ENCODE results near the gene CMTM8.

CMTM8 gene

DNA sequence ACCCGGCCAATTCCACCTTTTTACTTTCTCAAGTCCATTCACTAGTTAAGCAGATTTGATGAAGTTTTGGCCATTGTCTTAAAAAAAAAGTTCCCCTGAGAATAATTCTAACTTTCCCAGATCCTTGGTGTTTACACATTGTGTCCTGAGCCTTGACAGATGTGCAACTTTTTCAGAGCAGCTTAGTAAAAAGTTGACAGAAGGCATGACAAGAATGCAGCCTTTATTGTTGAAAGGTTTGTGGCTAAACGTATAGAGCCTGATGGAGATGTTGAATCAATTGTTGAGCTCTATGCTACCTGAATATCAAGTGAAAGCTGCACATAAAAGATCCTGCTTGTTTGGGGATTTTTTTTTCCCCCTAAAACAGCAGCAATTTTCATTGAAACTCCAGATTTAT lies 77.8 kb downstream of the CMTM8 start:
- TF ChIP-seq, protein P1, sequence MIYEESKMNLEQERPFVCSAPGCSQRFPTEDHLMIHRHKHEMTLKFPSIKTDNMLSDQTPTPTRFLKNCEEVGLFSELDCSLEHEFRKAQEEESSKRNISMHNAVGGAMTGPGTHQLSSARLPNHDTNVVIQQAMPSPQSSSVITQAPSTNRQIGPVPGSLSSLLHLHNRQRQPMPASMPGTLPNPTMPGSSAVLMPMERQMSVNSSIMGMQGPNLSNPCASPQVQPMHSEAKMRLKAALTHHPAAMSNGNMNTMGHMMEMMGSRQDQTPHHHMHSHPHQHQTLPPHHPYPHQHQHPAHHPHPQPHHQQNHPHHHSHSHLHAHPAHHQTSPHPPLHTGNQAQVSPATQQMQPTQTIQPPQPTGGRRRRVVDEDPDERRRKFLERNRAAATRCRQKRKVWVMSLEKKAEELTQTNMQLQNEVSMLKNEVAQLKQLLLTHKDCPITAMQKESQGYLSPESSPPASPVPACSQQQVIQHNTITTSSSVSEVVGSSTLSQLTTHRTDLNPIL (CRISPR knock-in tag; IDR thresholded peaks at IDR 0.05; ENCODE audit: low read depth), result no peak
- ATAC-seq, result no peak

DNA sequence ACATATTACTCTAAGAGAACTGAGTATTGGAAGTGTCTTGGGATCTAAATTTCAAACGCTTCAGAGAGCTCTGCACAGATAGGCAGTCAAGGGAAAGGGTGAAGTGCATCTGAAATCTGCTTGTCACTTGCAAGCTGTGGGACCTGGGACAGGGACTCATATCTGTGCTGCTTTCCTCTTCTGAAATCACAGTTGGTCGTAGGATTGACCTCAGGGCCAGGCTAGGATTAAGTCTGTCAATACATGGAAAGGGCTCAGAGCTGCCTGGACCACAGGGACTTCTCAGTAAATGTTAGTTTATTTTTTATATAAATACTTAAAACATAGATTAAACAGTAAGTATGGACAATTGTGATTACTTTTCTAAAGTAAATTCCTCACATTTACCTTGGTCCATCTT lies 78.5 kb downstream of the CMTM8 start:
- no peak for TF ChIP-seq TOX (CRISPR knock-in tag; IDR thresholded peaks at IDR 0.05; ENCODE audit: borderline replicate concordance)
- TF ChIP-seq, protein P2, sequence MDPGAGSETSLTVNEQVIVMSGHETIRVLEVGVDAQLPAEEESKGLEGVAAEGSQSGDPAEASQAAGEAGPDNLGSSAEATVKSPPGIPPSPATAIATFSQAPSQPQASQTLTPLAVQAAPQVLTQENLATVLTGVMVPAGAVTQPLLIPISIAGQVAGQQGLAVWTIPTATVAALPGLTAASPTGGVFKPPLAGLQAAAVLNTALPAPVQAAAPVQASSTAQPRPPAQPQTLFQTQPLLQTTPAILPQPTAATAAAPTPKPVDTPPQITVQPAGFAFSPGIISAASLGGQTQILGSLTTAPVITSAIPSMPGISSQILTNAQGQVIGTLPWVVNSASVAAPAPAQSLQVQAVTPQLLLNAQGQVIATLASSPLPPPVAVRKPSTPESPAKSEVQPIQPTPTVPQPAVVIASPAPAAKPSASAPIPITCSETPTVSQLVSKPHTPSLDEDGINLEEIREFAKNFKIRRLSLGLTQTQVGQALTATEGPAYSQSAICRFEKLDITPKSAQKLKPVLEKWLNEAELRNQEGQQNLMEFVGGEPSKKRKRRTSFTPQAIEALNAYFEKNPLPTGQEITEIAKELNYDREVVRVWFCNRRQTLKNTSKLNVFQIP (CRISPR knock-in tag; IDR thresholded peaks at IDR 0.05; ENCODE audit: borderline replicate concordance, low read depth), result no peak
- ATAC-seq, result no peak

DNA sequence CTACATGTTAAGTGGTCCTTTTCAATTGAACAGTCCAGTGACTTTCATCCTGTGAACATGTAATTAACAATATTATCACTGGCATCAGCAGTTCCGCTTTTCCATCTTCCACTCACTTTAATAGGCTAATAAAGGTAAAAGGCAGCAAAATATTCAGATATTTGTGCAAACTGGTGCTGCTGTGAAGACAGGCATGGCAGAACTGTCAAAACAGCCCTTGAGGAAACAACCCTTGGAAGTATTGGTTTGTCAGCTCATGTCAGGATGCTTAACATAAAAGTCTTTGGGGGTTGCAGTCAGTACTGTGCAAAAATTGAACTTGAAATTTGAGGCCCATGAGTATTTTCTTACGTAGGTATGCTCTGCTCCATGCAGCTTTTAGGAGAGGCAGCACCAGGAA lies 81.1 kb downstream of the CMTM8 start:
- no peak for TF ChIP-seq OSR1 (CRISPR knock-in tag; IDR thresholded peaks at IDR 0.05)
- TF ChIP-seq, protein P2 (CRISPR knock-in tag; IDR thresholded peaks at IDR 0.05; ENCODE audit: borderline replicate concordance, low read depth), result no peak
- TF ChIP-seq TCF4 (CRISPR knock-in tag; IDR thresholded peaks at IDR 0.05; ENCODE audit: borderline replicate concordance), result no peak
- no peak for TF ChIP-seq SNAI2 (CRISPR knock-in tag; IDR thresholded peaks at IDR 0.05)
- TF ChIP-seq ESRRG (CRISPR knock-in tag; IDR thresholded peaks at IDR 0.05), result no peak
- no peak for TF ChIP-seq PPARA (CRISPR knock-in tag; IDR thresholded peaks at IDR 0.05; ENCODE audit: borderline replicate concordance)
- no peak for TF ChIP-seq CSDC2 (CRISPR knock-in tag; IDR thresholded peaks at IDR 0.05)
- no peak for TF ChIP-seq ISL1 (CRISPR knock-in tag; IDR thresholded peaks at IDR 0.05)
- no peak for TF ChIP-seq ZNF8 (CRISPR knock-in tag; IDR thresholded peaks at IDR 0.05)
- TF ChIP-seq, protein P3, sequence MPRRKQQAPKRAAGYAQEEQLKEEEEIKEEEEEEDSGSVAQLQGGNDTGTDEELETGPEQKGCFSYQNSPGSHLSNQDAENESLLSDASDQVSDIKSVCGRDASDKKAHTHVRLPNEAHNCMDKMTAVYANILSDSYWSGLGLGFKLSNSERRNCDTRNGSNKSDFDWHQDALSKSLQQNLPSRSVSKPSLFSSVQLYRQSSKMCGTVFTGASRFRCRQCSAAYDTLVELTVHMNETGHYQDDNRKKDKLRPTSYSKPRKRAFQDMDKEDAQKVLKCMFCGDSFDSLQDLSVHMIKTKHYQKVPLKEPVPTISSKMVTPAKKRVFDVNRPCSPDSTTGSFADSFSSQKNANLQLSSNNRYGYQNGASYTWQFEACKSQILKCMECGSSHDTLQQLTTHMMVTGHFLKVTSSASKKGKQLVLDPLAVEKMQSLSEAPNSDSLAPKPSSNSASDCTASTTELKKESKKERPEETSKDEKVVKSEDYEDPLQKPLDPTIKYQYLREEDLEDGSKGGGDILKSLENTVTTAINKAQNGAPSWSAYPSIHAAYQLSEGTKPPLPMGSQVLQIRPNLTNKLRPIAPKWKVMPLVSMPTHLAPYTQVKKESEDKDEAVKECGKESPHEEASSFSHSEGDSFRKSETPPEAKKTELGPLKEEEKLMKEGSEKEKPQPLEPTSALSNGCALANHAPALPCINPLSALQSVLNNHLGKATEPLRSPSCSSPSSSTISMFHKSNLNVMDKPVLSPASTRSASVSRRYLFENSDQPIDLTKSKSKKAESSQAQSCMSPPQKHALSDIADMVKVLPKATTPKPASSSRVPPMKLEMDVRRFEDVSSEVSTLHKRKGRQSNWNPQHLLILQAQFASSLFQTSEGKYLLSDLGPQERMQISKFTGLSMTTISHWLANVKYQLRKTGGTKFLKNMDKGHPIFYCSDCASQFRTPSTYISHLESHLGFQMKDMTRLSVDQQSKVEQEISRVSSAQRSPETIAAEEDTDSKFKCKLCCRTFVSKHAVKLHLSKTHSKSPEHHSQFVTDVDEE (CRISPR knock-in tag; IDR thresholded peaks at IDR 0.05), result no peak
- TF ChIP-seq, protein P4, sequence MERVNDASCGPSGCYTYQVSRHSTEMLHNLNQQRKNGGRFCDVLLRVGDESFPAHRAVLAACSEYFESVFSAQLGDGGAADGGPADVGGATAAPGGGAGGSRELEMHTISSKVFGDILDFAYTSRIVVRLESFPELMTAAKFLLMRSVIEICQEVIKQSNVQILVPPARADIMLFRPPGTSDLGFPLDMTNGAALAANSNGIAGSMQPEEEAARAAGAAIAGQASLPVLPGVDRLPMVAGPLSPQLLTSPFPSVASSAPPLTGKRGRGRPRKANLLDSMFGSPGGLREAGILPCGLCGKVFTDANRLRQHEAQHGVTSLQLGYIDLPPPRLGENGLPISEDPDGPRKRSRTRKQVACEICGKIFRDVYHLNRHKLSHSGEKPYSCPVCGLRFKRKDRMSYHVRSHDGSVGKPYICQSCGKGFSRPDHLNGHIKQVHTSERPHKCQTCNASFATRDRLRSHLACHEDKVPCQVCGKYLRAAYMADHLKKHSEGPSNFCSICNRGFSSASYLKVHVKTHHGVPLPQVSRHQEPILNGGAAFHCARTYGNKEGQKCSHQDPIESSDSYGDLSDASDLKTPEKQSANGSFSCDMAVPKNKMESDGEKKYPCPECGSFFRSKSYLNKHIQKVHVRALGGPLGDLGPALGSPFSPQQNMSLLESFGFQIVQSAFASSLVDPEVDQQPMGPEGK (CRISPR knock-in tag; IDR thresholded peaks at IDR 0.05; ENCODE audit: borderline replicate concordance), result no peak
- TF ChIP-seq ZNF70 (CRISPR knock-in tag; IDR thresholded peaks at IDR 0.05), result no peak
- no peak for TF ChIP-seq ZFP3 (CRISPR knock-in tag; IDR thresholded peaks at IDR 0.05)
- no peak for TF ChIP-seq RARB (CRISPR knock-in tag; IDR thresholded peaks at IDR 0.05)
- no peak for TF ChIP-seq BACH2 (CRISPR knock-in tag; IDR thresholded peaks at IDR 0.05; ENCODE audit: borderline replicate concordance)
- TF ChIP-seq ZNF565 (CRISPR knock-in tag; conservative IDR thresholded peaks at IDR 0.05; ENCODE audit: low read depth), result no peak
- no peak for TF ChIP-seq GLIS3 (CRISPR knock-in tag; IDR thresholded peaks at IDR 0.05)
- TF ChIP-seq ZC3H10 (CRISPR knock-in tag; IDR thresholded peaks at IDR 0.05), result no peak
- no peak for TF ChIP-seq ZFP30 (CRISPR knock-in tag; IDR thresholded peaks at IDR 0.05)
- TF ChIP-seq, protein P5, sequence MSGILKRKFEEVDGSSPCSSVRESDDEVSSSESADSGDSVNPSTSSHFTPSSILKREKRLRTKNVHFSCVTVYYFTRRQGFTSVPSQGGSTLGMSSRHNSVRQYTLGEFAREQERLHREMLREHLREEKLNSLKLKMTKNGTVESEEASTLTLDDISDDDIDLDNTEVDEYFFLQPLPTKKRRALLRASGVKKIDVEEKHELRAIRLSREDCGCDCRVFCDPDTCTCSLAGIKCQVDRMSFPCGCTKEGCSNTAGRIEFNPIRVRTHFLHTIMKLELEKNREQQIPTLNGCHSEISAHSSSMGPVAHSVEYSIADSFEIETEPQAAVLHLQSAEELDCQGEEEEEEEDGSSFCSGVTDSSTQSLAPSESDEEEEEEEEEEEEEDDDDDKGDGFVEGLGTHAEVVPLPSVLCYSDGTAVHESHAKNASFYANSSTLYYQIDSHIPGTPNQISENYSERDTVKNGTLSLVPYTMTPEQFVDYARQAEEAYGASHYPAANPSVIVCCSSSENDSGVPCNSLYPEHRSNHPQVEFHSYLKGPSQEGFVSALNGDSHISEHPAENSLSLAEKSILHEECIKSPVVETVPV (CRISPR knock-in tag; IDR thresholded peaks at IDR 0.05), result no peak
- no peak for ATAC-seq

All from SK-N-SH treated with all-trans-retinoic acid at 6 μM for 48 hours (cell line).